Astrocyte (in vitro differentiated cells and primary cell): ENCODE measurements around the gene MYO1G. TPM values are rescaled to one million over a fixed set of nuclear protein-coding genes. Genes with fewer than 3 reads are reported as not detected.
"Not testable (repeated sequence)": the region's sequence is repeated elsewhere in the genome, so short reads cannot be mapped to it uniquely, and the experiment has no call there.

Source experiments
- DNase-seq: peaks from one replicate; pipeline ENCODE4 v3.0.0-alpha.2; 2010; ENCODE audit warnings: low read depth
- FAIRE-seq: peaks from 2 replicates; lab custom pipeline; 2011; peaks lifted over from hg19 to GRCh38; lab: Jason Lieb, UNC
- H2AFZ ChIP-seq: 2 replicates; pipeline ENCODE4 v1.6.0; 2012; ENCODE audit warnings: low read depth, low read length, inconsistent platforms
- H3K27ac ChIP-seq: 2 replicates; pipeline ENCODE4 v1.5.1; 2011; ENCODE audit warnings: low read depth, low read length, inconsistent platforms
- H3K27me3 ChIP-seq: 2 replicates; pipeline ENCODE4 v1.6.0; 2011; ENCODE audit warnings: low read length, inconsistent platforms; ENCODE audit not compliant: insufficient read depth
- H3K36me3 ChIP-seq: 2 replicates; pipeline ENCODE4 v1.5.1; 2011; ENCODE audit warnings: low read length, inconsistent platforms; ENCODE audit not compliant: insufficient read depth
- H3K4me1 ChIP-seq: 2 replicates; pipeline ENCODE4 v1.5.1; 2011; ENCODE audit warnings: low read length, inconsistent platforms; ENCODE audit not compliant: insufficient read depth
- H3K4me2 ChIP-seq: 2 replicates; pipeline ENCODE4 v1.6.0; 2012; ENCODE audit warnings: low read length, inconsistent platforms
- H3K4me3 ChIP-seq: 2 replicates; pipeline ENCODE4 v1.5.1; 2011; ENCODE audit warnings: low read depth, mild to moderate bottlenecking, low read length, inconsistent platforms; ENCODE audit not compliant: insufficient read depth
- H3K79me2 ChIP-seq: 2 replicates; pipeline ENCODE4 v1.6.0; 2012; ENCODE audit warnings: mild to moderate bottlenecking, low read length, inconsistent platforms; ENCODE audit not compliant: insufficient read depth
- H3K9ac ChIP-seq: 2 replicates; pipeline ENCODE4 v1.6.0; 2012; ENCODE audit warnings: mild to moderate bottlenecking, low read length, inconsistent platforms
- H3K9me3 ChIP-seq: 2 replicates; pipeline ENCODE4 v1.5.1; 2012; ENCODE audit warnings: low read depth, mild to moderate bottlenecking, low read length, inconsistent platforms; ENCODE audit not compliant: insufficient read depth
- H4K20me1 ChIP-seq: 2 replicates; pipeline ENCODE4 v1.6.0; 2012; ENCODE audit warnings: low read length, inconsistent platforms; ENCODE audit not compliant: insufficient read depth
- H3K27ac Mint-ChIP-seq: one replicate; pipeline ENCODE4 v1.8.0; 2021; ENCODE audit warnings: mild to moderate bottlenecking, mixed read lengths; ENCODE audit not compliant: unreplicated experiment
- H3K27me3 Mint-ChIP-seq: one replicate; pipeline ENCODE4 v1.8.0; 2021; ENCODE audit warnings: low read depth, mixed read lengths; ENCODE audit not compliant: unreplicated experiment
- H3K36me3 Mint-ChIP-seq: one replicate; pipeline ENCODE4 v1.8.0; 2021; ENCODE audit warnings: low read depth, mixed read lengths; ENCODE audit not compliant: unreplicated experiment
- H3K4me1 Mint-ChIP-seq: one replicate; pipeline ENCODE4 v1.8.0; 2021; ENCODE audit warnings: low read depth, mixed read lengths; ENCODE audit not compliant: unreplicated experiment
- H3K4me3 Mint-ChIP-seq: one replicate; pipeline ENCODE4 v1.8.0; 2021; ENCODE audit warnings: mild to moderate bottlenecking, moderate library complexity, mixed read lengths; ENCODE audit not compliant: unreplicated experiment
- H3K9me3 Mint-ChIP-seq: one replicate; pipeline ENCODE4 v1.8.0; 2021; ENCODE audit warnings: mild to moderate bottlenecking, mixed read lengths; ENCODE audit not compliant: unreplicated experiment
- EZH2 ChIP-seq: IDR thresholded peaks from 2 replicates; pipeline ENCODE4 v1.6.1; 2012; ENCODE audit warnings: mild to moderate bottlenecking, low read length, inconsistent platforms; ENCODE audit not compliant: insufficient read depth
- total RNA-seq: library from RNA; stranded (reverse); gene quantifications from 2 replicates; pipeline ENCODE4 v1.2.1, GENCODE V29; 2021
- TF ChIP-seq, protein P1 (sequence below): IDR thresholded peaks from 2 replicates; pipeline ENCODE4 v1.5.1; 2011; ENCODE audit warnings: low read depth, mild to moderate bottlenecking, inconsistent platforms, low read length, moderate library complexity; ENCODE audit not compliant: insufficient read depth

The MYO1G gene
- total RNA-seq, 1 donor from 2014 or later: 0.11 TPM

DNA sequence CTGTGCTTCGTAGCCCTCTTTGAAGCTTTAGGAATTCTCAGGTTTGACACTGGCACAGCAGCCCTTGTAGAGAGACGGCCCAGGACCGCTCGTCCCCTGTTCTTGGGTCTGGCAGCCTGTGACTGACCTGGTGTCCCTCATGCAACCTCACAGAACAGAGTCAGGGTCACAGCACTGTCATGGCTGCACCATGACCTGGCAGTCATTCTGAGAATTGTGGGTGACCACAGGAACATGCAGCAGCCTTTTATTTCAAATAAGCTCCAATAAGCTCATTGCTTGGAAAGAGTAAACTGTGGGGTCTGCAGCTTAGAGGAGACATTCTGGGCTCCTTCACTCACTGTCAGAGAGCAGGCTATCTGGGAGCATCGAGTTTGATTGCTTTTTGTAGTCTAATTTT is 42.5 kb downstream of the MYO1G start:
- Mint-ChIP-seq H3K4me1 (no peaks in the 10 kb centered on the region), H3K4me3 (no peak overlapping the region), H3K9me3 (no peaks in the 10 kb centered on the region), H3K27ac (no peak overlapping the region), H3K27me3 (peaks cover 27% of the 10 kb centered on the region), H3K36me3 (no peaks in the 10 kb centered on the region)
- H3K4me3 ChIP-seq: no peak overlapping the region
- FAIRE-seq (no peak), DNase-seq (no peak)
- no peaks in the 10 kb centered on the region for H4K20me1 ChIP-seq
- H3K79me2 ChIP-seq: no peaks in the 10 kb centered on the region
- H3K36me3 ChIP-seq: no peaks in the 10 kb centered on the region
- no peak overlapping the region for H2AFZ ChIP-seq
- H3K9ac ChIP-seq: no peak overlapping the region
- no peaks in the 10 kb centered on the region for H3K4me1 ChIP-seq
- peaks cover 7% of the 10 kb centered on the region for H3K27me3 ChIP-seq
- H3K27ac ChIP-seq: no peak overlapping the region
- no peaks in the 10 kb centered on the region for H3K9me3 ChIP-seq
- no peak overlapping the region for H3K4me2 ChIP-seq
- TF ChIP-seq EZH2: no peak

DNA sequence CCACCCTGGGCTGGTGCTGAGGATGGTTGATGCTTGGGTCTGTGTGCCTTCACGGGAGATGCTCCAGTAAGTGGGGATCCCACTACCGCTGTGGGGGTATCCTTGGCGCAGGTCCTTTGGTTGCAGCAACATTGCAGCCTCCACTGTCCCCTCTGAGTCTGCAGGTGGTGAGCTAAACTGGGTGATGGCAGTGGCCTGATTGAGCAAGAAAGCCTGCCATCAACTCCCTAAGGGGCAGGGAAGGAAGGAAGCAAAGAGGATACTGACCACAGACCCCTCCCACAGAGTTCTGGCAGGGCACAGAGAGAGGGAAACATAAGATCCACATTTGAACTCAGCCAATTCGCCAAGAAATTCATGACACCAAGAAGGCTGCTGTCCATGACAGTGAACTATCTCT is 43.2 kb downstream of the MYO1G start:
- H3K4me3 ChIP-seq: no peak overlapping the region
- no peak overlapping the region for H2AFZ ChIP-seq
- Mint-ChIP-seq H3K36me3 (no peaks in the 10 kb centered on the region), H3K9me3 (no peaks in the 10 kb centered on the region), H3K4me1 (no peaks in the 10 kb centered on the region), H3K4me3 (no peak overlapping the region), H3K27ac (no peak overlapping the region), H3K27me3 (peaks cover 27% of the 10 kb centered on the region)
- no peaks in the 10 kb centered on the region for H3K4me1 ChIP-seq
- H3K79me2 ChIP-seq: no peaks in the 10 kb centered on the region
- peaks cover 7% of the 10 kb centered on the region for H3K27me3 ChIP-seq
- no peaks in the 10 kb centered on the region for H4K20me1 ChIP-seq
- no peak for FAIRE-seq
- H3K9me3 ChIP-seq: no peaks in the 10 kb centered on the region
- no peak overlapping the region for H3K9ac ChIP-seq
- no peaks in the 10 kb centered on the region for H3K36me3 ChIP-seq
- H3K4me2 ChIP-seq: no peak overlapping the region
- TF ChIP-seq EZH2: no peak
- TF ChIP-seq, protein P1, sequence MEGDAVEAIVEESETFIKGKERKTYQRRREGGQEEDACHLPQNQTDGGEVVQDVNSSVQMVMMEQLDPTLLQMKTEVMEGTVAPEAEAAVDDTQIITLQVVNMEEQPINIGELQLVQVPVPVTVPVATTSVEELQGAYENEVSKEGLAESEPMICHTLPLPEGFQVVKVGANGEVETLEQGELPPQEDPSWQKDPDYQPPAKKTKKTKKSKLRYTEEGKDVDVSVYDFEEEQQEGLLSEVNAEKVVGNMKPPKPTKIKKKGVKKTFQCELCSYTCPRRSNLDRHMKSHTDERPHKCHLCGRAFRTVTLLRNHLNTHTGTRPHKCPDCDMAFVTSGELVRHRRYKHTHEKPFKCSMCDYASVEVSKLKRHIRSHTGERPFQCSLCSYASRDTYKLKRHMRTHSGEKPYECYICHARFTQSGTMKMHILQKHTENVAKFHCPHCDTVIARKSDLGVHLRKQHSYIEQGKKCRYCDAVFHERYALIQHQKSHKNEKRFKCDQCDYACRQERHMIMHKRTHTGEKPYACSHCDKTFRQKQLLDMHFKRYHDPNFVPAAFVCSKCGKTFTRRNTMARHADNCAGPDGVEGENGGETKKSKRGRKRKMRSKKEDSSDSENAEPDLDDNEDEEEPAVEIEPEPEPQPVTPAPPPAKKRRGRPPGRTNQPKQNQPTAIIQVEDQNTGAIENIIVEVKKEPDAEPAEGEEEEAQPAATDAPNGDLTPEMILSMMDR: no peak
- no peak for DNase-seq
- no peak overlapping the region for H3K27ac ChIP-seq

DNA sequence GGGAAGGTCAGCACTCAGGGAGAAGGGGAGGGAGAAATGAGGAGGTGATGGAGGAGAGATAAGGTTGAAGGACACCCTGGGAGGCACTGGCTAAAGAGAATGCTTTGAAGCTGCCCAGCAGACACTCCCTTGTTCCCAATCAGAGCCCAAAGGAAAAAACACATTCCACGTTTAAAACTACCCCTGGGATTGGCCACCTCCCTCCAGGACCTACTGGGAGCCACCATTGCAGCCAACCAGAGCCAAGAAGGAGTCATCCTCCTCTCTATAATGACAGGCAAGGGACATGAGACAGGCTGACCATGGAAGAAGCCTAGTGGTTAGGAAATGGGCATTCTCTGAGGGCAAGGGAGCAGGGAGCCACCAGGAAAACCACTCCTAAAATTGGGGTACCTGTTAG is 43.8 kb downstream of the MYO1G start:
- Mint-ChIP-seq H3K27ac (no peak overlapping the region), H3K36me3 (no peaks in the 10 kb centered on the region), H3K9me3 (no peaks in the 10 kb centered on the region), H3K4me3 (no peak overlapping the region), H3K4me1 (no peaks in the 10 kb centered on the region), H3K27me3 (peaks cover 27% of the 10 kb centered on the region)
- DNase-seq (no peak), FAIRE-seq (no peak)
- Histone ChIP-seq H3K4me1 (no peaks in the 10 kb centered on the region), H3K36me3 (no peaks in the 10 kb centered on the region), H3K4me3 (no peak overlapping the region), H3K9me3 (no peaks in the 10 kb centered on the region), H3K79me2 (no peaks in the 10 kb centered on the region), H4K20me1 (no peaks in the 10 kb centered on the region), H2AFZ (no peak overlapping the region), H3K4me2 (no peak overlapping the region), H3K27me3 (peaks cover 7% of the 10 kb centered on the region), H3K9ac (no peak overlapping the region), H3K27ac (no peak overlapping the region)
- TF ChIP-seq EZH2: no peak
- TF ChIP-seq, protein P1: no peak

DNA sequence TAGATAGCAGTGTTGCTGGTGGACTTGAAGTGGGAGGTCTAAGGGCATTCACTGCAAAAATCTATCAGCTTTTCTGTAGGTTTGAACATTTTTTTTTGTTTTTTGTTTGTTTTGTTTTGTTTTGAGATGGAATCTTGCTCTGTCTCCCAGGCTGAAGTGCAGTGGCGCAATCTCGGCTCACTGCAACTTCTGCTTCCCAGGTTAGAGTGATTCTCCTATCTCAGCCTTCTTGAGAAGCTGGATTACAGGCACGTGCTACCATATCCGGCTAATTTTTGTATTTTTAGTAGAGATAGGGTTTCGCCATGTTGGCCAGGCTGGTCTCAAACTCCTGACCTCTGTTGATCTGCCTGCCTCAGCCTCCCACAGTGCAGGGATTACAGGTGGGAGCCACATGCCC is 44.3 kb downstream of the MYO1G start:
- not testable (repeated sequence) for FAIRE-seq, H3K4me1 Mint-ChIP-seq, H3K27ac Mint-ChIP-seq

More for the DNA sequence above, 44.3 kb downstream of the MYO1G start:
- H3K27me3 ChIP-seq, H3K27ac ChIP-seq, H3K9me3 ChIP-seq, DNase-seq, H3K4me3 Mint-ChIP-seq, H3K9me3 Mint-ChIP-seq, H3K9ac ChIP-seq, H3K4me2 ChIP-seq, H2AFZ ChIP-seq, H3K79me2 ChIP-seq, H3K4me3 ChIP-seq, H3K36me3 ChIP-seq, H3K4me1 ChIP-seq, H3K36me3 Mint-ChIP-seq, H4K20me1 ChIP-seq: not testable (repeated sequence)
- H3K27me3 Mint-ChIP-seq: peaks cover 27% of the 10 kb centered on the region
